NOMO-1 (cell line): ENCODE measurements around the gene SLC10A1.
"Not testable (repeated sequence)": the region's sequence is repeated elsewhere in the genome, so short reads cannot be mapped to it uniquely, and the experiment has no call there.

ENCODE experiments used
- DNase-seq, 2 experiments: peaks; one replicate each; lab custom pipeline; 2025; ENCODE audit not compliant: unreplicated experiment in 2 of 2; lab: John Stamatoyannopoulos, UW

The SLC10A1 gene

DNA sequence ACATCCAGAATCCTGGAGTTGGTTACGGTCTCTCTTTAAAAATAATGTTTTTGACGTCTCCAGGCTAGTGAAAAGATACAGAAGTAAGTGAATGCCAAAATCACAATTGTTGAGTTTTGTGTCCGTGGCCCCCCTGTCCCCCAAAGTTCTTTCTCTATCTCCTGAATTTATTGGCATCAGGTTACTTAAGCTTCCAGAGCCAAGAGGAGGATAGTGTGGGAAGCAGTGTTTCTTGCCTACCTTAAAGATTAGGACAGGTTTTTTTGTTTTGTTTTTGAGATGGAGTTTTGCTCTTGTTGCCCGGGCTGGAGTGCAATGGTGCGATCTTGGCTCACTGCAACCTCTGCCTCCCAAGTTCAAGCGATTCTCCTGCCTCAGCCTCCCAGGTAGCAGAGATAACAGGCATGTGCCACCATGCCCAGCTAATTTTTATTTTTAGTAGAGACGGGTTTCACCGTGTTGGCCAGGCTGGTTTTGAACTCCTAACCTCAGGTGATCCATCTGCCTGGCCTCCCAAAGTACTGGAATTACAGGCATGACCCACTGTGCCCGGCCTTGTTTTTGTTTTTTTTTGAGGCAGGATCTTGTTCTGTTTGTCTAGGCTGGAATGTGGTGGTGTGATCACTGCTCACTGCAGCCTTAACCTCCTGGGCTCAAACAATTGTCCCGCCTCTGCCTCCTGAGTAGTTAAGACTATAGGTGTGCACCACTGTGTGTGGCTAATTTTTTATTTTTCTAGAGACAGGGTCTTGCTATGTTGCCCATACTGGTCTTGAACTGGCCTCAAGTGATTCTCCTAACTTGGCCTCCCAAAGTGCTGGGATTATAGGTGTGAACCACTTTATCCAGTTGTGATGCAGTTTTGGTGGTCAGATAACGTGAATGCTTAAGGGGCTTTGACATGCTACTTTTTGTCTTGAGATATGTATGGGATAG, 24.7 kb downstream of the SLC10A1 start:
- no peak for DNase-seq

- no peak for DNase-seq
These were observed 25.9 kb downstream of the SLC10A1 start for GRCh38 chr14:69771136-69771535.

- DNase-seq = no peak
These were observed 26.5 kb downstream of the SLC10A1 start for GRCh38 chr14:69770559-69770958.

DNA sequence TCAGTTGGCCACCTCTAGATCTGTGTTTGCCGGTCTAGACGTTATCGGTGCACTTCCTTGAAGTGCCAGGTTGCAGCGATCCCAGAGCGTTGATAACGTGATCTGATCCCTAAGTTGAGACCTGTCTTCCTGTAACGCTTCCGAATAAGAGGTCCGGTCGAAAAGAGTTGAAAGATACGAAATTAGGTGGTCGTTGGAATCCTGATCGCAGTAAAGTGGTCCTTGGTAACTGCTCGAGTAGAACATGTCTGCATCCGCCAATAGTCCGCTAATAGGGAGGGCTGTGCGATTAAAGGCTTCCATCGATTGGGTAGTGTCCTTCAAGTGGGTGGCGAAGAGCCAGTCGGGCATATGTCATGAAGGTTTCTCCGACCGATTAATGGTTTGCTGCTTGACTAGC, 27.4 kb downstream of the SLC10A1 start:
- DNase-seq = no peak

DNA sequence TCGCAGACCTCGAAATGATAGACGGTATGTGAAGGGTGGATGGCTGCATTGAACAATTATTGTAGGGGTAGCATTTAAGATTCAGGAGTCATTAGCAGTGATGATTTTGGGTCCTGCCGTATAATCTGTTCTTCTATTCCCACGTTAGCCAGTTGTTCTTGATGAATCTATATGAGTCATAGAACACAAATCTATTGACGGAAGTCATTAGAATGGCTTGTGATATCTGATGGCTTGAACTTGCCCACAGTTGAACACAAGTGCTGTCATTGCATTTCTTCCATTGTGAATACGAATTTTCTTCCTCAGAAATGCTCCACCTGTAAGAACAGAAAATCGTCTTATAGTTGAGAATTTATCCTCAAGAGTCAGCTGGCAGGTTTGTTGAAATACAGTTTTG, 28.2 kb downstream of the SLC10A1 start:
- DNase-seq = no peak

DNA sequence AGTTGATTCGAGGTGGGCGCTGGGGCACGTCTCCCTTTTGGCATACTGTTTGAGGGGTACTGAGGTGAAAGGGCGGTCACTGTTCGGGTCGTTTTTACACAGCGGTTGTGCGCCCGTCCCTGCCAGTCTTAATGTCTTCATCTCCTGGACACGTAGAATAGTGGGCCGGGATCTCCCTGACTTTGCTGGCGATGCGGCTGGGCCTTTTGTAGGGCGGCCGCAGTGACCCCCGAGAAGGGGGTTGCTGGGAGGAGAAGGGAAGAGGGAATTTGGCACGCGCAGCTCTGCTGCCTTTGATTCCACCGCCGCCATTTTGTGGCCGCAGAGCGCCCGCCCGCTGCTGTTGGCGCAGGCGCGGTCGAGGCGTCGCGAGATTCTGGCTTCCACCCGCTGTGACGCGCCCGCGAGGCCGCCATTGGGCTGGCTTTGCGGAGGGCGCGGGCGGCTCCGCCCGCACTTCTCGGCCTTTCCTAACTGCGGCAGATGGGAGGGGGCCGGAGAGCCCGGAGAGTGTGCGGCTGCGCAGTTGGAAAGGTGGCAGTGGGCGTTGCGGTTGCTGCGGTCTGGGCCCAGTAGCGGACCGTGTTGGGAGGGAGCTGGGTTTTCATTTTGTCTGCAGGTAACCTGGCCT, 29.6 kb downstream of the SLC10A1 start:
- DNase-seq = peak; percentile 77 to 86

GRCh38 chr14:69766984-69767368, 30.1 kb downstream of the SLC10A1 start, which contains the start of gene SRSF5:
SRSF5 (plus strand) TSS chr14:69767142; CDS start chr14:69768157, 1,015 bp downstream.
- DNase-seq = peak; percentile 95 to 96

DNA sequence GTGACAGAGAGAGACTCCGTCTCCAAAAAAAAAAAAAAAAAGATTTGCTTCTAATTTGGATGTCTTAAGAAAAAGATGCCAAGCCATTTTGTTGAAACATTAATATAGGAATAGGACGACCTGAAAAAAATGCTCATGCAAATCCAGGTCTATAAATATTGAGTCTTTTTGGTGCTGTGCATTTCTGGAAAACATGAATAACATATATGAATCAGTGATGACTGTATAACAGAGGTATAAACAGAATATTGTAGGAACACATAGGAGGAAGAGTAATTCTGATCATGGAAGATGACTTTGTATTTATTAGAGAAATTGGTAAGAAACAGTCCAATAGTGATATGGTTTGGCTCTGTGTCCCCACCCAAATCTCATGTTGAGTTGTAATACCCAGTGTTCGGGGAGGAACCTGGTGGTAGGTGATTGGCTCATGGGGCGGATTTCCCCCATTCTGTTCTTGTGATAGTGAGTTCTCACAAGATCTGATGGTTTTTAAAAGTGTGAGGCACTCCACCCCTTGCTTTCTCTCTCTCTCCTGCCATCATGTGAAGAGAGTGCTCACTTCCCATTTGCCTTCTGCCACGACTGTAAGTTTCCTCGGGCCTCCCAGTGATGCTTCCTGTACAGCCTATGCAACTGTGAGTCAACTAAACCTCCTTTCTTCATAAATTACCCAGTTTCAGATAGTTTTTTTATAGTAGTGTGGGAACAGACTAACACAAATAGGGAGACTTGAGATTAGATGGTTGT, 33.1 kb downstream of the SLC10A1 start:
- peak in 1 of 2 experiments; percentile 8 for DNase-seq

- peak; percentile 30 to 54 for DNase-seq
These were observed 36.2 kb downstream of the SLC10A1 start for GRCh38 chr14:69760810-69761209.

DNA sequence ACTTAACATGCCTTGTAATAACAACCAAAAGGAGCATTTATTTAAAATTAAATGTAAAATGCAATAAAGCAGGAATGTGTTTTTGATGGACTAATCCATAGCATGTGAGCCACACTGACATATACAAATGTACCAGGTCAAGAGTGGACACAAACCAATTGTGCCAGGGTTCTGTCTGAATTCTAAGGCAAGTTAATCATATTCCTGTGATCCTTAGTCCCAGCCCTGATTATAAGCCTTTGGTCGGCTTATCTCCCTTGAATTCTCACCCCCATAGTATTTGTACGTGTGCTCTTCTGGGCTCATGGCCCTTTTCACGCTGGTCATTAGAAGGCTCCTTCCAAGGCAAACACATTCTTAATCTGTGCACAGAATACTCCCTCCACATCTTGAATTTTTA, 40.7 kb downstream of the SLC10A1 start:
- no peak for DNase-seq

GRCh38 chr14:69755784-69756183, 41.3 kb downstream of the SLC10A1 start:
- DNase-seq = no peak

DNA sequence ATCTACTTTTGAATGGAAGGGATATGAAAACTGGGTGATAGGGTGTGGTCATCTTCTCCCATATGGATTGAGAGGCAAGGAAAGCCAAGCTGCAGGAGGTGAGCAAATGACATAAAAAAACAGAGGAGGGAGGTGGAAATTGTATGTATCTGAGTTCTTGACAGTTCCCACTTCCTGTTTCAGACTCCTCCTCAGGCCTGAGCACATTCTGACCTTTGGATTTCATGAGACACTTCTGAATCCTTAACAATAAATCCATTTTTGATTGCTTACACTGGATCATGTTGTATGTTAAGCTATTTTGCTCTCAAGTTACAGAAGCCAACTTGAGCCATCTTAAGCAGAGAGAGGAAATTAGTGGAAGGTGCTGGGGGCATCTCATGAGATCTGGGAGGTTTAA, 41.7 kb downstream of the SLC10A1 start:
- DNase-seq = peak; percentile 61 to 64

- no peak for DNase-seq
These were observed 42.6 kb downstream of the SLC10A1 start for GRCh38 chr14:69754487-69754886.

GRCh38 chr14:69753860-69754259, 43.2 kb downstream of the SLC10A1 start:
- DNase-seq = peak; percentile 29 to 53

DNA sequence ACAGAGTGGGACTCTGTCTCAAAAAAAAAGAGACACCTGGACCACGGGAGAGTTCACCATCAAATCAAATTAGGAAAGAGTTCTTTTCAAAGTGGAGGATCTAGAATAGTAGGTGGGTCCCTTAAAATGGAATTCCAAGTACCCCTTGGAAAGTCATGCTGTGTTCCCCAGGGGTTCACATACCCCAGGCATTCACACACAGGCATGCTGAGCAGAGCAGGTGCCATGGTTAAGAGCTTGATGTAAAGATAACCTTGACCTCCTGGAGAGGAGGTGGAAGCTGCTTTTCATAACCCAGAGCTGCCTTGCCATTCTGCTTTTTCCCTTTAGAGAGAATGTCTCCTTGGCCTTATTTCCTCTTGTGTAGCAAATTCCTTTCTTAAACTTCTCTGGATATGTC, 44.3 kb downstream of the SLC10A1 start:
- DNase-seq = no peak

GRCh38 chr14:69750495-69750894, 46.5 kb downstream of the SLC10A1 start:
- DNase-seq = no peak

DNA sequence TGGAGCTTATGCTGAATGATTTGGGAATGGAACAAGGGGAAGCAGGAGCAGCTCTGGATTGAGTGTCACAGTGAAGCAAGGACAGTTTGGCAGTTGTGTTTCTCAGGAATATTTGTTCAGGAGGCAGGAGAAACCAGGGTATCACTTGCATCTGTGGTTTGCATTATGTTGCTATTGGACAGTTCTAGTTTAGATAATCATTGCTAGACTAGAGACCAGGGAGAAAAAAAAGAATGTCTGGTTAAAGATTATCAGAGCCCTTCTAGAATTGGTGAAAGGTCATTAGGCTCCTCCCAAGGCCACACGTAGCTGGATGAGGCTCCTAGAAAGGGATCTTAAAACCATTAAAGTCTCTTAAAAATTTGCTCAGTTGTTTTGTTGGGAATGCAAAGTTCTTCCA, 47.1 kb downstream of the SLC10A1 start:
- no peak for DNase-seq

GRCh38 chr14:69741055-69741454, 56.0 kb downstream of the SLC10A1 start:
- no peak for DNase-seq

DNA sequence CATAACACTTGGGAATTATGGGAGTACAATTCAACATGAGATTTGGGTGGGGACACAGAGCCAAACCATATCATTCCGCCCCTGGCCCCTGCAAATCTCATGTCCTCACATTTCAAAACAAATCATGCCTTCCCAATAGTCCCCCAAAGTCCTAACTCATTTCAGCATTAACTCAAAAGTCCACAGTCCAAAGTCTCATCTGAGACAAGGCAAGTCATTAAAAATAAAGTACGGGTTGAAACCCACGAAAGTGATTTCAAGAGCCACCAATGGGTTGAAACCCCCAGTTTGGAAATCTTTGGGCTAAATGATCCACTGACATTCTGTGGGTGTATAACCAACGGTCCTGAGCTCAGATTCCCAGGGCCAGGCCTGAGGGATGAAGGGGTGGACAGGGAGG, 60.6 kb downstream of the SLC10A1 start:
- DNase-seq = not testable (repeated sequence)

DNA sequence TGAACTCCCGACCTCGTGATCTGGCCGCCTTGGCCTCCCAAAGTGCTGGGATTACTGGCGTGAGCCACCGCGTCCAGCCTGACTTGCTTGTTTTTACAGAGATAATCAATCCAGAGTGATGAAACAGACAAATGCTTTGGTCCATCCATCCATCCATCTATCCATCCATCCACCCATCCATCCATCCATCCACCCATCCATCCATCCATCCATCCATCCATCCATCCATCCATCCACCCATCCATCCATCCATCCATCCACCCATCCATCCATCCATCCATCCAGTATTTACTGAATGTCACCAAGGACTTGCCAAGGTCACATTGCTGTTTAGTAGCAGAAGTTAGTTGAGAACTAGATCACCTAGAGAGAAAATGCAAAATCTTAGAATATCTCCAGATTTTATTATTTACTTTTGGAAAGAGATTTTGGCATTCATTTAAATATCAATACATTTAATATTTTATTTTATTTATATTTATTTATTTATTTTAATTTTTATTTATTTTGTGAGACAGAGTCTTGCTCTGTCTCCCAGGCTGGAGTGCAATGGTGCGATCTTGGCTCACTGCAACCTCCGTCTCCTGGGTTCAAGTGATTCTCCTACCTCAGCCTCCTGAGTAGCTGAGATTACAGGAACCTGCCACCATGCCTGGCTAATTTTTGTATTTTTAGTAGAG, 65.0 kb downstream of the SLC10A1 start:
- DNase-seq = not testable (repeated sequence)

DNA sequence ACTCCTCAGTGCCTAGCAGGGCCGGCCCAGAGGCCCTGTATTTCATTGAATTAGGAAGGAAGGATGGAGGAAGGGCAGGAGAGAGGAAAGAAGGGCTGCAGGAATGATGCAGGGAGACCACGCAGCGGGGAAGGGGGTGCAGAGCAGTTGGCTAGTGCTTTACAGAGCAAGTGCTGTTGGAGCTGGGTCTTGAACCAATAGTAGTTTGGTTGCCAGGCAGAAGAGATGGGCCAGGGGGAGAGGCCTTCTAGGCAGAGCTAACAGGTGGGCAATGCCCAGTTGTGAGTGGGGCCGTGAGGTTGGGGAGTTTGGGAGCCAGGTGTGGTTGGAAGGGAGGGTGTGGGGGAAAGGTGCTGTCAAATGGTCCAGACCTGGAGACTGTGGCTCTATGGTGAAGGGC, 69.2 kb downstream of the SLC10A1 start:
- DNase-seq = no peak
